HG03280 (cell line): Measurements from ENCODE around the gene EPAS1.

ENCODE experiments used
- ATAC-seq: cut with Tn5 transposase; IDR thresholded peaks from one replicate; pipeline ENCODE4 v1.9.1; 2021; ENCODE audit warnings: mild to moderate bottlenecking, moderate library complexity; ENCODE audit not compliant: unreplicated experiment

EPAS1 gene

DNA sequence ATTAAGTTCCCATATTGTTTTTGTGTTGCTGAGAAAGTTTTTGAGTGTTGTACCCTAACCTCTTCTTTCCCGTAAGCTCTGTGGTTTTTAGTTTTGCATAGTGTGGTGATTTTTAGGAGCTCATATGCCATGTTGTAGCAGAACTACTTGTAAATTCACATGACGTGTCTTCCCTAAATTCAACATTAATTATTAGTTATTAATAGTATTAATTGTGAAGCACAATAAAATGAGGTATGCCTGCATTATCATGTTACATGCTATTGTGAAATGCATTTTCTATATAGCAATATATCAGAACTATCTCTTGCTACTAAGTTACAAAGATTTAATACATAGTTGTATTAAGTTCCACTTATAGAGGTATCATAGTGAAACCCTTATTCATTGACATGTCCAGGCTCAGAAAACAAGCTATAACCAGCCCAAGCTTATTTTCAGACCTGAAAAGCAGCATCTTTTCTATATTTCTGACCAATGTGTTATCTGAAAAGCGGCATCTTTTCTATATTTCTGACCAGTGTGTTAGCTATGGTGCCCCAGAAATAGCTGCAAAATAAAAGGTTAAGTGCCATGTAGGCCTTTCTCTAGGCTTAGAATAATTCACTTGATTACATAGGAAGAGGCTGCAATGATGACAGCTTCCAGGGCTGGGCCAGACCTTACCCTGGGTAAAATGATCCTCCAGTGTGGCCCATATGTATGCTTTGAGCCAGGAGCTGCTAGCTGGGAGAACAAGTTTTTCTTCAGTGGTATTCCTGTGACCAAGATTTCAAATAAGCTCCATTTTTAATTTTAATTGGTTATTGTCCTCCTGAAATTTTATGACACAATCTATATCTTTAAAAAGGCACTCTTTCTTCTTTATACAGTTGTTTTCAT lies 21.6 kb downstream of the EPAS1 start:
- no peak for ATAC-seq

DNA sequence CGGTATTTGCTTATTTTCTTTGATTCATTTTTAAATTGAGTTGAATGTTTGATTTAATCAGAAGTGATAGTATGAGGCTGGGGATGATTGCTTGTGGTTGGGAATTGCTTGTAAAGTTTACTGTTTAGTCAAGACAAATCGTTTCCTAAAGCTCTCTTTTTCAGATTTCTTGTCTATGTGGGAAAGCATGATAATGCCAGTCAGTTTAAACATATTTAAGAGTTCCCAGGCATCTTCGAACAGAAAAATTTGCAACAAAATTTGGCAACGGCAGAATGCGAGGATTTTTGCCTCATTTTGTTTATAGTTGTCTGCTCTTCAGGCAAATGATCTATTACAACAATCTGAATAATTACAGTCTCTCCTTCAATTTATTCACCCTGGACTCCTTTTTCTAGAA lies 22.5 kb downstream of the EPAS1 start:
- ATAC-seq: no peak

DNA sequence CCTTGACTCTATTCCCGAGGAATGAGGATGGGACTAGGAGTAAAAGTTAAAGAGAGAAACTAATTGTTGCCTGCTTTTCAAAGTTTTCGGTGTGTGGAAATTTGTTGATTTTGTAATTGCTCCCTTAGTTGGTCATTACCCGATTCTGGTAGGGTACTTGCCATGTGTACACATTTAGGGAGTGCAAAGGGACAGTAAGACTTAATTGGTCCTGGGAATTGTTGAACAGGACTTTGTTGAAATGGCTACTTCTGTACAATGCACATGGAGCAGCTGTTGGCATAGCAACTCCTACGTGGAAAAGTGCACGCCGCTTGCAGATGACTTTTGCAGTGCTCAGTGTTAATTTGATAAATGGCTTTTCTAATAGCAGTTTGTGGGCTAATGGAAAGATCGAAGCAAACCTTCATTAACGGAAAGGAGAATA lies 22.9 kb downstream of the EPAS1 start:
- ATAC-seq: no peak

DNA sequence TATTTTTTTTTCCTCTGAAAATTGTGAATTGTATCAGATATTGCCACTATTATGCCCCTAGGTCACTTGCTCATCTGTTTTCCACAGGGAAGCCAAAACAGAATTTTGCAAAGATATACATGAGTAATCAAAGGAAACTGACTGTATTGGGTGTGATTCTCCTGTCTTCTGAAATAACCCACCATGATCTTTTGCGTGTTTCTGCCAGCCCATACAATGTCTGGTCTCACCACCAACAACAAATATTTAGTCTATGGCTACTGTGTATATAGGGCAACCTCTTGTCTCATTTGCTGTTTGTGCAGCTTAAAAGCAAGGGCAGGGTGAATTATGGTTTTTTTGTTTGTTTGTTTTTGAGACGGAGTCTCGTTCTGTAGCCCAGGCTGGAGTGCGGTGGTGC lies 26.5 kb downstream of the EPAS1 start:
- ATAC-seq: no peak

DNA sequence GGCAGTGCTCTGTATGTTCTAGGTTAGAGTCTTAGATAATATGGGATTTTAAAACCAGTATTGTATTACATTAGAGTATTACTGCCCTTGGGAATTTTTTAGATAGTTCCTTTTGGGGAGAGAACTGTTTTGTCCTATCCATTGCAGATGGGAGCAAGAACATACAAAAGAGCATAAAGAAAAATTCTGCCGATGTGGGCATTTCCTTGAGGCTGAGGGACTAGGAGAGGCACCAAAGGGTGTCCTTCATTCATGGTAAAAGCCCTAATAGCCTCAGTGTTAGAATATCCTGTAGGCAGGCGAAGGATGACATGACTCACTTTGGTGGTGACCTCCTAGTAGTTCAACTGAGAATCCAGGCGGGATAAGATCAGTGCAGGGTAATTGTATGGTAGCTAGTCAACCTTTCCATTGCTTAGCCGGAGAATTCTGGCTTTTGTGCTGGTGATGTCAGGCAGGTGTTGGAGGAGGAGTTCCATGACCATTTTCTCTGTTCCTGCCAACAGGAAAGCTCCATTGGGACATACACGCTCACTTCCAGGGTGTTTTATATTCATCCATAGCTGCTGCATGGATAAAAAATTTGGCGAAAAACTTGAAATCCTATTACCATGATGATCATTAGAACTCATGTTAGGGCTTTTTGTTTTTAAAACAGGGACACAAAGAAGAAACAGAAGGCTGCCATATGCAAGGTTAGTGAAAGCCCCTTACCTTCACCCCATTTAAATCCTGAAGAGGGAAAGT lies 28.1 kb downstream of the EPAS1 start:
- ATAC-seq: no peak

DNA sequence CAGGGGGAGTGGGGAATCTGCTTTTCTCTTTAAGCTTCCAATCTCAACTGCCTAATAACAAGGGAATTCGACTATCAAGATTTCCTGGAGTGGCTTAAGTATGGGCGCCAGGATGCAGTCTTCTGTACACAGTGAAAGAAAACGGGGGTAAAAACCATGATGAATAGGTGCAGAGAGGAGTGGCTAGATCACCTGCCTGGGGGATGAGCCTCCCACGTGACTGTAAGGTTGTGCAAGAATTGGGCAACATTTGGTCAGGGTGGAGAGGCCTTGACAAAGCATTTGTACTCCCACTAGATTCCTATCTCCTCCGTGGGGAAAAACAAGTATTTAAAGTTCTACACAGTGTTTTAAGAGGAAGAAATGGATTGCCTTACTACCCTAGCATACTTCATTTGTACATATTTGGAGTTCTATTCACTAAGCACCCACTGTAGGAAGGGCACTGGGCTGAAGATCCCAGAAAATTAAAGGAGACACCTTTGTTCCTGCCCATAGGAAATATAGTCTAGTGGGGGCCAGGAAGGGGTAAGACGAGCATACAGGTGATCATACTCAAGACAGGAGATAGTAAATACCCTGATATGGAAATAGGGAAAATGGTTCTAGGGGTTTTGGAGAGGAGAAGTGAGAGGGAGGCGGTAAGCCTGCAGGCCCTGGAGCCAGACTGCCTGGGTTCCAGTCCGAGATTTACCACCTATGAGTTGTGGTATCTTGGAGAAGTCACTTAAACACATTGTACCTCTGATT lies 29.2 kb downstream of the EPAS1 start:
- ATAC-seq: no peak

DNA sequence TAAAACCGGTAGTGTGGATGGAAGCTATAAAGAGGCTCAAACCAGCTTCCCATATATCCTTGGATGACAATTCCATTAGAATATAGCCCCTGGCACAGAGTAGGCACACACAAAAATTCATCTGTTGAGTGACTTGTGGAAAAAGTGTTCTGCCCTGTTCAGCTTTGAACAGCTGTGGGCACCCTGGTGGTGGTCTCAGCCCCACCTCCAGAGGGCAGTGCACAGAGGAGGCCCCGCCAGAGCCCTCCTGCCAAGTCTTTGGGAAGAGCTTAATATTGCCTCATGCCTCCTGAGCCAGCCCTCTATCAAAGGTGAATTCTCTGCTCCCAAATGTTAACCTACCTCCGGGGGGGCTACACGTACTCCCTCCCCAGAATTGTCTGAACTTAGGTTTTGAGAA lies 30.4 kb downstream of the EPAS1 start:
- ATAC-seq: no peak

DNA sequence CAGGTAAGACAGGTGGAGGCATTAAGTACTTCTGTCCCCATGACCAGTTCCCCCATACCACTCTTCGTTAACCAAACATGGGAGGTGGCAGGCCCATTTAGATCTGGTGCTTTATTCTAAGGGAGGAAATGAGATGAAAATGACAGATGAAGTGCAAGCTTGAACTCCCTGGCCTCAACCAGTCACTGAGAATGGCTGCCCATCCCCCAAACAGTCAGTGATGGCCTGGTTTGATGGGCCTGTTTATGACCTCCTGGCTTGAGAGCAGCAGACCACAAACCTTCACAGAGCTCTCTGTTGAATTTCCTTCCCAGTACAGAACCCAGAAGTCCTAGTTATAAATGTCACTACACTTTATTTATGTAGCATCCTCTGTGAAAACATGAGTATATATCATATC lies 31.1 kb downstream of the EPAS1 start:
- ATAC-seq: no peak

DNA sequence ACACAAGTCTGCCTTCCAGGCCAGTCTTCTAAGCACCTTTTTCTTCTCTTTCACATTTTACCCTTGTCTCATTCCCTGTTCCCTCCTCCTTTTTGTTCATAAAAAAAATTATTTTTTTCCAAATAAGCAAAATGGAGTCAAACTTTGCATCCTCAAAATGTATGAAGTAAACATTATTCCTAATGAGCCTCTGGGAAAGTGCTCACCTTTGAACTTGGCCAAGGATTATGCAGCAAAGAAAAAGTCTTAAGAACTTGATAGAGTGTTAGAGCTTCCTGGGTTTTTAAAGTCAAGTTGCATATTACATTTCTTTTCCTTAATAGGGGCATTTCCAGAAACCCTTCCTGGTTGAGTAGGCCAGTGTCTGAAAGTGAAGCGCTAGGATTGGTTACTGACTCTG lies 31.6 kb downstream of the EPAS1 start:
- ATAC-seq: no peak

DNA sequence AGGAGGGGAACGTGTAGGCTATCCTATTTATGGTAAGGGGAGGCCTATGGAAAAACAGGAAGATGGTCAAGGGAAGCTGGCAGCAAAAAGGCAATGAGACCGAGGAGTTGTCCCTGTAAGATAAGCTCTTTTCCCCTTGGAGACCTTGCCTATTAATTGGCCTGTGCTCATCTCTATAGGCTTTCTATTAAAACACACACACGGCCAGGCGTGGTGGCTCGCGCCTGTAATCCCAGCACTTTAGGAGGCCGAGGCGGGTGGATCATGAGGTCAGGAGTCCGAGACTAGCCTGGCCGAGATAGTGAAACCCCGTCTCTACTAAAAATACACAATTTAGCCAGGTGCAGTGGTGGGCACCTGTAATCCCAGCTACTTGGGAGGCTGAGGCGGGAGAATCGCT lies 32.1 kb downstream of the EPAS1 start:
- ATAC-seq: no peak

DNA sequence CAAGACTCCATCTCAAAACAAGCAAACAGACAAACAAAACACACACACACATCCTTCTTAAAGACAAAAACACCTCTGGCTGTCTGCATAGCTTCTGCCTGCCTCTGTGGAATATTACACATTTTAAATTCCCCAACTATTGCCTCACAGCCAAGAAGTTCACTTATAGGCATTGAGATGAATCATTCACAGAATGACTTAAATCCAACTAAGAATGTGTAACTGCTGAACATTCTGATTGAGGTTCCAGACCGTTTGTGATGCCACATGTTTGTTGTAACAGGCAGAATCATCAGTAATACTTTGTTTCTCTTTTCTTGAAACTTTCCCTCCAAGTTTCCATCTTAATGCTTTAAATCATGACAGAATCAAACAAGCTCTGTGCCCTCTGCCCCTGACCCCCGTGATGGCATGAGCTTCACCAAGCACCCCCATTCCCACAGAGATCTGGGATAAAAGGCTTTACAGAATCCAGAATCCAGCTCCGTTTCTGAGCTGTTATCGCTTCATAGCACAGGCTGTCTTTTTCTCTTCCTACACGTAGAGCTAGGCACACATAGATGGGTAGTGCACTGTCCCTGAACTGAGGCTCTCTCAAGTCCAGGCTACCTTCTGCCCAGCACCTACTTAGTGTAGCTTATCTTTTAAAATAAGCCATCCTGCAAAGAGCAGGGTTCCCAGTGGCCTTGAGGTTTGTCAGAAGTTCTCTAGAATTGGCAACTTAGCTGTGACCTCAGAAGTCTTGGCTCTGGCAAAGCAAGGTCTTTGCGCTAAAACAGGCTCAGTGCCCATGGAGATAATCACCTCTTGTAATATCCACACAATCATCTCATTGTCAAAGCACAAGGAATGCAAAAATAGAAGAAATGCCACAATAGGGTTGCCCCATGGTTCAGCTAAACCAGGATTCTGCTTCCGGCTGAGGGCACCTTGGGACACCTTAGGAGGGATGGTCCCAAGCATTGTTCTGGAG lies 32.9 kb downstream of the EPAS1 start:
- no peak for ATAC-seq

DNA sequence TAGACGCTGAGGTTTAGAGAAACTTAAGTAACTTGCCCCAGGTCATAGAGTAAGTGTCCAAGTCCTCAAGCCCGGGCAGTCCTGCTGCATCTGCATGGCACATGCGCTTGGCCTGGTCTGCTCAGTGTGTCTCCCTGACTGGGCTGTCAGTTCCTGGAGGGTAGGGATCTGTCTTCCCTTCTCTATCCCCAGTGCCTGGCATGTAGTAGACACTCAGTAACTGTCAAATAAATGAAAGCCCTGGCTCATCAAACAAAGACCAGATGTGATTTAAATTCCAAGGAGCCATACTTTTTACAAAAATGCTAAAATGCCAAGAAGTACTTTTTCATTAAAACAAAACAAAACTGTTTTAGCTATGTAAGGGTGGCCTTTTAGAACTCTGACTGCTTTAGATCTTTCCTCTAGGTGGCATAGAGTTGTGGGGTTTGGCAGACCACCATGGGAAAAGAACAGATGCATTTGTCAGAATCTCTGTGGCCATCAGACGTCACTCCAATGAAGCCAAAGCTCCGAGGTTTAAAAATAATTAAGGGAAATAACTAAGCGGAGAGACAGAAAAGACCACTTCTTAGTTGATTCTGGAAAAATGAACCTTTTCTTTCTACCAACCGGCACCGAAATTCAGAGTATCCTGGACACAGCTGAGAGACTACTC lies 34.0 kb downstream of the EPAS1 start:
- ATAC-seq: no peak

DNA sequence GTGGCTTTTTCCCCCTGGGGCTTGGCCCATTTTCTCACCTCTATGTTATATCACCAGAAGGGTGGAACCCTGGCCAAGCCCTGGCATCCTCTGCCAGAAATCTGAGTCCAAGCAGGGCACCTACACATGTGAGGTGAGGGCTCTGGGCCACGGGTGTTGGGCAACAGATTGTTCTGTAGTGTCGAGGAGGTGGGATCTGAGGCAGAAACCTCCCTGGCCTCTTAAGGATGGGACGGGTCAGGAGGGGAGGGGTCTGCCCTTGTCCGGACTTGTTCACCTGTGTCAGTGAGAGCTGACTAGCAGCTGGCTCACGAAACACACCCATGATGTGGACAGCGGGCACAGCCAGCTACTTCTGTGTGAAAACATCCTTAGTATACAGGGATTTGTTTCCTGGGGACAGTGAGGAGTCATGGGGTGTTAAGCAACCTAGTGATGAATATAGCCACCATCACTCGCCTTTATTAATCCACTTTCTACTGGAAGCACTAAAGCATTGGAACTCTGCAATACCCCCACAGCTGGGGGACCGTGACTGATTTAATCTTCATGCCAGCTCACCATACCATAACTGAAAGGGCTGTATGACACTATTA lies 35.6 kb downstream of the EPAS1 start:
- no peak for ATAC-seq

DNA sequence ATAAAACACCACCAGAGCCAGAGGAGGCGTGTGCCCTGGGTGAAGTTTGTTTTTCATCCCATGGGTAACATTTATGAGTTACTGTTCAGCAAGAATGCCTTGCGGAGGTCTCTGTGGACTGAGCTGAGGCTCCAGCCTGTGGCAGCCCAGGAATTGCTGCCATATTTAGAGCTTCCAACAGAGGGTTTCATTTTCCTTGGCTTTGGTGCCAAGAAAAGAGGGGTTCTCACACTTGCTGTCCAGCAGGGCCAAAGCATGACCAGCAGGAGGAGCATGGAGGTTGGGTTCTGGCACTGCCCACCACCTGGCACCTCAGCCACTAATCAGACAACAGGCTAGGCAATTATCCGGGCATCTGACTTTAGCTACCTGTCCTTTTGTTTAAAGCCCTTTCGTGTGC lies 36.7 kb downstream of the EPAS1 start:
- ATAC-seq: no peak

DNA sequence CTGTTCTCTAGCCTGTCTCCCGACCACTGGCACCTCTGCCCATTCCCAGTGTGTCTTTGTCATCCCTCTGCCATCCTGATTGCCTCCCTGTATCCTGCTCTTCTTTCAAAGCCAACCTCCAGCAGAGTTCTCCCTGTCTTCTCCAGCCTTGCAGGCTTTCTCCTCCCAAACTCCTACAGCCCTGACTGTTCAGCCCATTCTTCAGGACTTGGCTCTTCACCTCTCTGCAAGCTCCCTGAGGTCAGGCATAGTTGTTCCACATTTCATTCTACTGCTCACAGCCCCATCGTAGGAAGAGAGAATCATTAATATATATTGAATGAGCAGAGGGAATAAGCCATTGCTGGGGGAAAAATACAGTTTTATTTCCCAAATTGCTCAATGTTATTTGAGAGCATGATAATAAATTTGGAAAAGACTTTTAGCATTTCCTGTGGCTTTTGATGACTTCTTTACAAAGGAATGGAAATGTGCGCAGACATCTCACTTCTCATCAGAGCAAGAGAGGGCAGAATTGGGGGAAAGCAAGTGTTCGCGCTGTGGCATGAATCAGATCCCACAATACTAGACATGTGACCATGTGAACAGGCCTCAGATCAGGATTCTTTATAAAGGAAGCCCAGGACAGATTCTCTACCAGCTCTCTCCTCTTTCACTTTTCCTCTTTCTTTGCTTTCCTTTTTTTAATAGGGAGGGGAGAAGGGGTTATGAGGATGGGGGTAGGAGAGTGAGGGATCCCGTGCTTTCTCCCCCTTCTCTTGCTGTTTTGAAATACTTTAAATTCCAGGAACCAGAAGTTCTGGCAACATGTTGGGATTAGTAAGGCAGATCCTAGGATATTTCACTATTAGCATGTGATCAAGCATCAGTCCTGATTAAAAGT lies 37.4 kb downstream of the EPAS1 start:
- ATAC-seq: no peak

DNA sequence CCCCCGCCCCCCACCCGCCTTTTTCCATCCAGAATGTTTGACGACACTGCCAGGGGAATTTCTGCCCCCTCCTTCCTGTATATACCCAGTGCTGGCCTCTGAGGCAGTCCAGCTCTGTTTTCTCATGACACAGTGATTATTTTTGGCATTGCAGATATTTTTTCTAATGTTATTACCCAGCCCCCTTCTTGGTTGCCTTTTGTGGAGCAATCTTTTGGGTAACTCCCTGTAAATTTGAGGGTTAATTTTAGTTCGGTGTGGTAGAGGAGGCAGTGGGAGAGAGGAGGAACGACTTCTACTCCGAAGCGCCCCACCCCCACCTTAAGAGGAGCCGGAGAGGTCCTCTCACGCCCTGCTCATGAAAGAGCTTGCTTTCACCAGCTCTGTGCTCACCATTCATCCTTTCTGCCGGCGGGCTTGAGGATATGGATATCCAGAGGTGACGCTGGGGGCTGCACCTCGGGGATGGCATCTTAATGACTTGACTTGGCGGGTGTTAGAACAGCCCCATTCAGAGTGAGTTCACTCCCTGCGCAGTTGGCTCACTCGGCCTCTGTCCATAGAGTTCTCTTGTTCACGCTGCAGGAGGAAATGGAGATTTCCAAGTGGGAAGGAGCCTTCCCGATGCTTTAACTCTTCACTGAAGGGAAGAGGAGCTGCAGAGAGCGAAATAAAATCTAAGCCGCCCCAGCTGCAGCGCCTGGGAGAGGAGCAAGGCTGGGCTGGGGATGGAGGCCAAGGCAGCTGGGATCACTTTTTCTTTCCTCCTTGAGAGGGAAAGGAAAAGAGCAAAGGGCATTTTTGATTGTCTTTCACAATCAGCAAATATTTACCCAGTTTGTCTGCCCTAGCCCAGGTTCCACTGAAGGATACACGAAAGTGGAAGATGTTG lies 38.4 kb downstream of the EPAS1 start:
- no peak for ATAC-seq

DNA sequence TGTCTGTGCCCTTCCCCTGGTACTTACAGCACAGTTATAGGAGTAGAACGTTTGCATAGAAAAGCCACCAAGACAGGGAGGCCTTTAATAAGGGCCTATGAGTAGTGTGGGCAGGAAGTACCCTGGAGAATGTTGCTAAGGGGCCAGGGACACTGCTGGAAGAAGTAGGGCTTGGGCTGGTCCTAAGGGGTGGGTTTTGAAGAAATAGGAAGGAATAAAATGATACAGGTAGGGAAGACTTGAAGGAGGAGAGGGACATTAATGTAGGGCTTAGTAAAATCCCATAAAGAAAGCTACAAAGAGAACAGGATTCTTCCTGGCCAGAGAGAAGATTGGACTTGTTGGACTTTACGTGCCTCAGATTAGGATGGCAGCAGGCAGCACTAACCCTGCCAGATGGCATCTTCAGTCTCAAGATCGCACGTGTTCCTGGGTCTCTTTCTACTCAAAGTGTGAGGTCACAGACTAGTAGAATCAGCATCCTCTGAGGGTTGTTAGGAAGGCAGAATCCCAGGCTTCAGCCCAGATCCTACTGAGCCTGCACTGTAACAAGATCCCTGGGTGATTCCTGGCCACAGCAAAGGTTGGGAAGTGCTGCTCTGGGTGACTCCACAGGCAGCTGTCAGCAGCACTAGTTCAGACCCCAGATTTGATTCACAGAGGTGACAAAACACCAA lies 39.2 kb downstream of the EPAS1 start:
- ATAC-seq: no peak
